IPS-18a (cell line): ENCODE measurements around the gene MRPL58.

ENCODE experiments used
- H3K27ac ChIP-seq: one replicate; pipeline ENCODE4 v1.5.1; 2013; ENCODE audit warnings: low read length
- H3K27me3 ChIP-seq: one replicate; pipeline ENCODE4 v1.6.1; 2013; ENCODE audit warnings: mild to moderate bottlenecking, low read length; ENCODE audit not compliant: control insufficient read depth, insufficient read depth
- H3K36me3 ChIP-seq: one replicate; pipeline ENCODE4 v1.6.1; 2013; ENCODE audit warnings: low read depth, low read length; ENCODE audit not compliant: control insufficient read depth
- H3K4me1 ChIP-seq: one replicate; pipeline ENCODE4 v1.6.1; 2013; ENCODE audit warnings: low read depth, low read length; ENCODE audit not compliant: control insufficient read depth
- H3K4me3 ChIP-seq: one replicate; pipeline ENCODE4 v1.5.1; 2013; ENCODE audit warnings: low read length
- H3K9ac ChIP-seq: one replicate; pipeline ENCODE4 v1.6.1; 2013; ENCODE audit warnings: mild to moderate bottlenecking, low read length, moderate library complexity
- H3K9me3 ChIP-seq: one replicate; pipeline ENCODE4 v1.6.1; 2013; ENCODE audit warnings: low read depth, low read length; ENCODE audit not compliant: control insufficient read depth

MRPL58 gene

GRCh38 chr17:75059369-75060345 is 47.2 kb downstream of the MRPL58 start:
- Histone ChIP-seq H3K9ac (no peak overlapping the region), H3K27me3 (no peaks in the 10 kb centered on the region), H3K9me3 (no peaks in the 10 kb centered on the region), H3K36me3 (peaks cover 53% of the 10 kb centered on the region), H3K4me1 (no peaks in the 10 kb centered on the region), H3K4me3 (no peak overlapping the region), H3K27ac (no peak overlapping the region)

- Histone ChIP-seq H3K27me3 (no peaks in the 10 kb centered on the region), H3K4me3 (no peak overlapping the region), H3K9ac (no peak overlapping the region), H3K36me3 (peaks cover 59% of the 10 kb centered on the region), H3K27ac (no peak overlapping the region), H3K4me1 (no peaks in the 10 kb centered on the region), H3K9me3 (no peaks in the 10 kb centered on the region)
Observed at GRCh38 chr17:75060434-75061054, 48.1 kb downstream of the MRPL58 start.

GRCh38 chr17:75061055-75061438 is 48.6 kb downstream of the MRPL58 start:
- Histone ChIP-seq H3K27me3 (no peaks in the 10 kb centered on the region), H3K36me3 (peaks cover 58% of the 10 kb centered on the region)

GRCh38 chr17:75061618-75062017 is 49.1 kb downstream of the MRPL58 start:
- Histone ChIP-seq H3K9ac (no peak overlapping the region), H3K27ac (no peak overlapping the region), H3K4me1 (no peaks in the 10 kb centered on the region), H3K4me3 (no peak overlapping the region), H3K9me3 (no peaks in the 10 kb centered on the region), H3K36me3 (peaks cover 53% of the 10 kb centered on the region), H3K27me3 (no peaks in the 10 kb centered on the region)

More at GRCh38 chr17:75061055-75061438, 48.6 kb downstream of the MRPL58 start:
- no peak overlapping the region for H3K4me3 ChIP-seq
- no peaks in the 10 kb centered on the region for H3K4me1 ChIP-seq
- H3K9me3 ChIP-seq = no peaks in the 10 kb centered on the region
- H3K27ac ChIP-seq = no peak overlapping the region
- H3K9ac ChIP-seq = no peak overlapping the region

GRCh38 chr17:75063201-75063600 is 50.7 kb downstream of the MRPL58 start:
- Histone ChIP-seq H3K27ac (no peak overlapping the region), H3K9me3 (no peaks in the 10 kb centered on the region), H3K27me3 (no peaks in the 10 kb centered on the region), H3K4me3 (no peak overlapping the region), H3K9ac (no peak overlapping the region), H3K36me3 (peaks cover 52% of the 10 kb centered on the region), H3K4me1 (no peaks in the 10 kb centered on the region)

- no peak overlapping the region for H3K4me3 ChIP-seq
- H3K27me3 ChIP-seq = no peaks in the 10 kb centered on the region
- H3K9ac ChIP-seq = no peak overlapping the region
- H3K4me1 ChIP-seq = no peaks in the 10 kb centered on the region
- H3K36me3 ChIP-seq = peaks cover 52% of the 10 kb centered on the region
- H3K9me3 ChIP-seq = no peaks in the 10 kb centered on the region
- H3K27ac ChIP-seq = no peak overlapping the region
Observed at GRCh38 chr17:75063626-75064025, 51.2 kb downstream of the MRPL58 start.

- H3K27ac ChIP-seq = no peak overlapping the region
- no peaks in the 10 kb centered on the region for H3K4me1 ChIP-seq
- H3K9me3 ChIP-seq = no peaks in the 10 kb centered on the region
- H3K27me3 ChIP-seq = no peaks in the 10 kb centered on the region
- no peak overlapping the region for H3K4me3 ChIP-seq
- H3K36me3 ChIP-seq = peaks cover 52% of the 10 kb centered on the region
- no peak overlapping the region for H3K9ac ChIP-seq
Observed at GRCh38 chr17:75064040-75064439, 51.6 kb downstream of the MRPL58 start.

- Histone ChIP-seq H3K4me3 (no peak overlapping the region), H3K36me3 (peaks cover 49% of the 10 kb centered on the region), H3K27me3 (no peaks in the 10 kb centered on the region), H3K4me1 (no peaks in the 10 kb centered on the region), H3K9ac (no peak overlapping the region), H3K9me3 (no peaks in the 10 kb centered on the region), H3K27ac (no peak overlapping the region)
Observed at GRCh38 chr17:75064460-75064859, 52.0 kb downstream of the MRPL58 start.

GRCh38 chr17:75064867-75065561 is 52.5 kb downstream of the MRPL58 start:
- no peak overlapping the region for H3K9ac ChIP-seq
- H3K36me3 ChIP-seq = peaks cover 45% of the 10 kb centered on the region

GRCh38 chr17:75065562-75066151 is 53.2 kb downstream of the MRPL58 start:
- H3K36me3 ChIP-seq = peaks cover 42% of the 10 kb centered on the region
- no peak overlapping the region for H3K4me3 ChIP-seq
- no peaks in the 10 kb centered on the region for H3K9me3 ChIP-seq
- no peaks in the 10 kb centered on the region for H3K4me1 ChIP-seq
- no peak overlapping the region for H3K9ac ChIP-seq
- no peak overlapping the region for H3K27ac ChIP-seq
- H3K27me3 ChIP-seq = no peaks in the 10 kb centered on the region

More at GRCh38 chr17:75064867-75065561, 52.5 kb downstream of the MRPL58 start:
- Histone ChIP-seq H3K27ac (no peak overlapping the region), H3K27me3 (no peaks in the 10 kb centered on the region), H3K4me1 (no peaks in the 10 kb centered on the region), H3K9me3 (no peaks in the 10 kb centered on the region), H3K4me3 (no peak overlapping the region)

GRCh38 chr17:75067856-75068255 is 55.4 kb downstream of the MRPL58 start:
- Histone ChIP-seq H3K27ac (no peak overlapping the region), H3K4me1 (no peaks in the 10 kb centered on the region), H3K9ac (no peak overlapping the region), H3K27me3 (no peaks in the 10 kb centered on the region), H3K4me3 (no peak overlapping the region), H3K9me3 (no peaks in the 10 kb centered on the region), H3K36me3 (peaks cover 24% of the 10 kb centered on the region)
